NK-92 (cell line): ENCODE results near the gene SORBS1.

Experiments
- DNase-seq: peaks from one replicate; lab custom pipeline; 2025; ENCODE audit not compliant: unreplicated experiment; lab: John Stamatoyannopoulos, UW

SORBS1 gene

DNA sequence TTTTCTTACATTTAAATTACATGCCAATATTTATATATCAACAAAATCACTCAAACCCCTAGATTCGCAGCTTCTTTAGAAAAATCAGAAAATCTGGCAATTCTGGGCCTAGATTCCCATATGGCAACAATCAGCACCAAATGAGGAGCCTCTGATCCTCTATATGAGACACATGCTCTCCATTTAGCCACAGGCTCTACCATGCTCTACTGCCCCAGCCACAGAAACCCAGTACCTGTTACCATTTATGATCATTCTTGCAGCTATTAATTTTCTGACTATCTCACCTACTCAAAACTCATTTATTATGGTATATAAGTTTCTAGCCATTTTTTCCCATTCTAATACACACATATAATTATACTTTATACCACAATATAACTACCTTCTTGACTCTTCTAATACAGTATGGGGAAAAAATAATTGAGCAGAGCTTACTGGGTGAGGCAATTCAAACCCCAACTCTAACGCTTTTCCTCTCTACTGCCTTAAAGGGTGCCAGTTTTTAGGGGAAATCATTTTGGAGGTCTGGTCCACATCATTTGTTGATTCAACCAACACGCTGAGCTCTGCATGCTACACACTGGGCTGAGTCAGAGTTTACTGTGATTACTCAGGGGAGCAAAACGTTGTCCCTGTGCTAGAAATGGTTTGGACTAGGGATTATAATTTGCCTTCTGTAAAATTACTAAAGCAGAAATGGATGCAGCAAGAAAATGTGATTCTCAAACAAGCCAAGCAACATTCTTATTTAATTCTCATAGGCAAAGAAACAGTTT is 281.9 kb downstream of the SORBS1 start:
- no peak for DNase-seq

DNA sequence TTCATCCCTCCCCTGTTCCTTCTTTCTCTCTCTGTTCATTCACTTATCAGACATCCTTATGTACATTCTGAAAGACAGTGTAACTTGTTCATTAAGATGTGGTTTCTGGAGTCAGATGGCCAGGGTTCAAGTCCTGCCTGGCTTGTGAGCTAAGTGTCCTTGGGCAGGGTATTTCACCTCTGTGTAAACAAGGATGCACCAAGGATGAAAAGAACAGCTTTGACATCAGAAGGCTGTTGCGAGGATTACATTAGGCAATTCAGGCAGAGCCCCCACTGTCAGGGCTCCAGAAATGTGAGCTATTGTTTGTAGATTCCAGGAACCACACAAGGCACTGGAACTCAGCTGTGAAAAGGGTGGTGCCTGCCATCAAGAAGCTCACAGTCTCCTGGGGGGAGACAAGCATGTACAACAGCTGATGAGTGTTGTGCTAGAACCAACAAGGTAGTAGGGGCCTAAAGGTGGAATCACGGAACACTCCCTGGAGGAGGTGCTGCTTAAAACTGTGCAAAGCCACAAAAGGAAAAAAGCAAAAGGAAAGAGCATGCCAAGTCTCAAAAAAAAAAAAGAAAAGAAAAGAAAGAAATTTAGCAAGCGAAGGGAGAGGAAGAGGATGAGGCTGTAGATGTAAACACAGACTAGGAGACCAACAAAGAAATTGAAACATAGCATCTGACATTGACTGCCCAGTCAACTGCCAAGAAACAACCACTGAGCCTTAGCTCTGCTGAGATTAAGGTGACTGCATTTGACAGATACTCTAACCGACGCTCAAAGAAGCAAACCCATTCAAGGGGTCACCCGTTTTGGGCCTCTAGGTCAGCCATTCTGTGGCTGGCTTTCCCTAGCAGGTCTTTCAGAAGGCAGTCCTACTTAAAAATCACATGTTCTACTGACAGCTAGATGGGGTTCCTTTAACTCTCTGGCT is 282.8 kb downstream of the SORBS1 start:
- DNase-seq, result no peak

DNA sequence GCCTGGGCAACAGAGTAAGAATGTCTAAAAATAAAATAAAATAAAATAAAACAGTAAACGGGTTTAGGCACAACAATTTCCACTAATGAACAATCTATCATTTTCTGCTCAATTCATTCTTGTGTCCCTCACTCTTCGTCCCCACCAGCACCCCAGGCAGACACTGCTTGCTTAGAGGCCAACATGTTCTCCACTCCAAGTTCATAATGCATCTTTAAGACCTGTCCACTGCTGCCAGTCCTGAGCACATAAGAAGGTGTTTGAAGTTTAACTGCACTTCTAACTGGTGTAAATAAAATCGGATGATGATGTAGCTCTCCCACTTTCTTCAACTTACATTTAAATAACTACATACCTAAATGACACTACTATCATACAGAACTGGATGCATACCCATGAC is 283.6 kb downstream of the SORBS1 start:
- no peak for DNase-seq

DNA sequence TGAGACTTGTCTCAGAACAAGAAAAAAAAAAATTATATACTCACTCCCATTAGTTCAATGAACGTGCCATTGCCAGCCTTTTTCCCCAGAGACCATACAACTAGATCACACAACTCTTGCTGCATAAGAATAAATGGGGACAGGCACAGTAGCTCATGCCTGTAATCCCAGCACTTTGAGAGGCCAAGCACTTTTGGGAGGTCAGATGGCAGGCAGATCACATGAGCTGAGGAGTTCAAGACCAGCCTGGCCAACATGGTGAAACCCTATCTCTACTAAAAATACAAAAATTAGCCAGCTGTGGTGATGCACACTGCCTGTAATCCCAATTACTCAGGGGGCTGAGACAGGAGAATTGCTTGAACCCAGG is 284.0 kb downstream of the SORBS1 start:
- no peak for DNase-seq

DNA sequence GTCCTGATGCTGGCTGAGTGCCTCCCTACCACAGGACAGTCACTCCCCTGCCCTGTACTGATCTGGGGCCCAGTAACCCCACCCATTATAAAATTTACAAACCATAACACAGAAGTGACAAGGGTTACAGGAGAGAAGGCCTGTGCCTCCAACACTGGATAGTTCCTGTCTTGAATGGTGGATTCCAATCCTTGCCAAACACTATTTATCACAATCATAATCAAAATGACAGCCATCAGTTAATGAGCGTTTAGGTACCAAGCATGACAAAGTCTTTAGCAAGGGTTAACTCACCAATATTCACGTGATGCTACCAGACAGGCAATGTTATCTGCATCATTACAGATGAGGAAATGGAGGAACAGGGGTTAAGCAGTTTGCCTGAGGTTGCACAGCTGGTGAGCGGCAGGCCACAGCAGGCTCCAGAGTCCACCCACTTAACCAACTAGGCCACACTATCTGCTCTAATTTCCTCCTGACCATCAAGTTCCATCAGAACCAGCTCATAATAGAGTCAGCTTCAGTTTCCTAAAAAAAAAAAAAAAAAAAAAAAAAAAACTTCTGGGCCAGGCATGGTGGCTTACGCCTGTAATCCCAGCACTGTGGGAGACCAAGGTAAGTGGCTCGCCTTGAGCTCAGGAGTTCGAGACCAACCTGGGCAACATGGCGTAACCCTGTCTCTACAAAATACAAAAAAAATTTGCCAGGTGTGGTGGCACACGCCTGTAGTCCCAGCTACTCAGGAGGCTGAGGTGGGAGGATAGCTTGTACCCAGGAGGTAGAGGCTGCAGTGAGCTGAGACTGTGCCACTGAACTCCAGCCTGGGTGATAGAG is 284.6 kb downstream of the SORBS1 start:
- no peak for DNase-seq

DNA sequence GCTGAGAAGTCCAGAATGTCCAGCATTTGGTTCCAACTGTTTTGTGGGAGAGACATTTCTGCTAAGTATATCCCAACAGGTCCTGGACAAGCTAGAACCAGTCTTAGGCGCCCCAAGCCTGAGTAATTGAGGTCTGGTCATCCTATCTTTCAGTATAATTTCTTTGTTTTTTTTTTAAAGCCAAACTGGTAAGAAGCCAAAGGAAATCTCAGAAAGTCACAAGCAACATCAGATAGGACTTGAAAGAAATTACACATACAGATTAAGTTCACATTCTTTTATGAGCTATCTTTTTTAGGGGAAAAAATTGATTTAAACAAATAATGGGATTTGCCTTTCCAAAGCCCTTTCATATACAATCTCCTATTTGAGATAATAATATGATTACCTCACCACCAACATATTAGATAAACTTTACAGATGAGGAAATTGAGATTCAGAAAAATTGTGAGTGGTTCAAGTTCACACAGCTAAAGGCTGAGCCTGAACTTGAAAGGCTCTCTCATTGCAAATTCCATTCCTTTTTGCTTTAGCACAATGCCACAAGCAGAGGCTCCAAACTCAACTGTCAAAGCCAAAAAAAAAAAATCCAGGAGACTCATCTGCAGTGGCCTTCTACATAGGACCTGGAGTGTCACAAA is 285.3 kb downstream of the SORBS1 start:
- no peak for DNase-seq

DNA sequence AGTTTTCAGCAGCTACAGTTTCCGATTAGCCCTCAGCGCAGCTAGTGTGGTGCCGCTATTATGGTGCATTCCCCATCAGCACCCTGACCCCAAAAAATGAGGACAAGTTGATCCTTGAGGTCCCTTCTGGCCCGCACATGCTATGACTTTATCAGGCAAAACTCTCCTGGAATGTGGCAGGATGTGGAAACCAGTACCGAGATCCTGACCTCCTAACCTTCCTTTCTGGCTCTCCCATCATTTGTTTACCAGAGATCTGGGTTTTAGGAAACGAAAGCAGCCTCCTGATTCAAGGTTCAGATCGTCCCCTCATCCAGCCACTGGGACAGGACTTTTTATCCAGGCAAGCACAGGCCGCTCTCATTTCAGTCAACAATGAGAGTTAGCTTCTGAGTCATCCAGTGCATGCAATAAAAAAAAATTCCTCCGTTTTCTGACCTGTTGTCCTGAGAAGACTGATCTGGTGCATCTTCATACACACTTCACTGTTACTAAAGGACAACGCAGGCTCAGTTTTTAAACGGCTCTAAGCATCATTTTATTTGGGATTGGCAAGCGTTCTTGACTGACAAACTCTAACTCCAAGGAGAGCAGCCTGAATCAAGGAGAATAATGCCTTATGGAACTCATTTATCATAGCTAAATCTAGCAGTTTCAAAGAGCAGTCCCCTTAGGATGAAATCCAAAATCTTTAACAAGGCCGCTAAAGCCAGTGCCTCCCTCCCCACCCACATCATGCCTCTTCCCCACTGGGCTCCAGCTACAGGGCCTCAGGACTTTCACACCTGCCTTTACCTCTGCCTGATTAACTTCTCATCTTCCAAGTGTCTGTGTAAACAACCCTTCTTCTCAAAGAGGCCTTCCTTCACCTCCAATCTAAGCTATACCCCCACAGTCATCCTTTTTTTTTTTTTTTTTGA is 287.5 kb downstream of the SORBS1 start:
- DNase-seq, result no peak

DNA sequence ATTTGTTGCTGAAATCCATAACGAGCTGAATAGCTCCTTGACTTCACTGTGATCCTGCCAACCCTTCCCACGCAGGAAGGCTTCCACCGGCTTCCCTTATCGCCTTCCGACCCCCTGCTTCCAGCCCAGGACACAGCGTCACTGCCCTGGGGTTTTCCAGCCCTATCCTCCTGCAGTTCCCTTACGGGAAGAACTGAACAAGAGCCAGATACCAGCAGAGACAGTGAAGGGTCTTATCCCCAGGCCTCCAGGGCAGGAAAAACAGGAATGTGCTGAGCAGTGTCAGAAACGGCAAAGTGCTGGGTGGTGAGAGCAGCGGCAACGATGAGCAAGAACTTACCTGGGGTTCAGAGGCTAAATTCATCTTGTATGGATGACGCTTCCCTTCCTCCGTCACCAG is 292.7 kb downstream of the SORBS1 start:
- DNase-seq, result no peak

DNA sequence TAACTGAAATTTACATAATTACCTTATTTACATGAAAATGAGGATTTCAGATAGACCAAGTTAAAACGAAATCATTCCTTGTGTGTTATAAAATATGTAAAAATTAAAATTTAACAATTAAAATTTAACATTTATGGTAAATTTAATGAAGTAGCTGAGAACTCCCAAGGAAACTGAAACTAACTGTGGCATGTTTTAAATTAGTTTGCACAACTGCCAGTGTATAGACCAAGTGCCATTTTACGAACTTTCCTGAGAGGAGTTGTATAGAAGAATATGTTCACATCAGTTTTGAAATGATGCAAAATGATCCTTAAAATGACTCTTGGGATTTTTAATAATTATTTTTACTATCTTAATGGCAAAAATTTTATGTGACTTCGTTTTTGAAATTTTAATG is 293.9 kb downstream of the SORBS1 start:
- DNase-seq, result no peak

DNA sequence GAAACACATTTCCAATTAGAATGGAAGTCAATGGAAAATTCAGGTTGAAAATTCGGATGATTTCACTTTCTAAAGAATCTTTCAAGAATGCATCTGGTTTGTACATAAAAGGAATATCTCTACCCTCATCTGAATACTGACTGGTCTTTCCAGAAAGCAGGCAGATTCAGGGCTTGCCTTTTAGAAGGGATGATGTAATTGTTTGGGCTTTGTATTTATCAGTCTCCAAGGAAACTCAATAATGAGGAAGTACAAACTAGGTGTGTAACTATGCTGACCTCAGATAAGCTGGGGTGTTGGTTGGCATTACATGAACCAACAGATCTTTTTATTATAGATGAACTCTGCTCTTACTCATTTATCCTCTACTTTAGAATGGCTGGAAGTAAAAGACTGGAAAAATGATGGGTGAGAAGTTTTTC is 294.5 kb downstream of the SORBS1 start:
- no peak for DNase-seq

DNA sequence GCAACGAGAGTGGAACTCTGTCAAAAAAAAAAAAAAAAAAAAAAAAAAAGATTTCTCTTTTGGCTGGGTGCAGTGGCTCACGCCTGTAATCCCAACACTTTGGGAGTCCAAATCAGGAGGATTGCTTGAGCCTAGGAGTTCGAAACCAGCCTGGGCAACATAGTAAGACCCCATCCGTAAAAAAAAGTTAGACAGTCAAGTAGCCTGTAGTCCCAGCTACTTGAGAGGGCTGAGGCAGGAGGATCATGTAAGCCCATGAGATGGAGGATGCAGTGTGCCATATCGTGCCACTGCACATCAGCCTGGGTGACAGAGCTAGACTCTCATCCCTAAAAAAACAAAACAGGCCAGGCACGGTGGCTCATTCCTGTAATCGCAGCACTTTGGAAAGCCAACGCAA is 295.6 kb downstream of the SORBS1 start:
- DNase-seq, result no peak

DNA sequence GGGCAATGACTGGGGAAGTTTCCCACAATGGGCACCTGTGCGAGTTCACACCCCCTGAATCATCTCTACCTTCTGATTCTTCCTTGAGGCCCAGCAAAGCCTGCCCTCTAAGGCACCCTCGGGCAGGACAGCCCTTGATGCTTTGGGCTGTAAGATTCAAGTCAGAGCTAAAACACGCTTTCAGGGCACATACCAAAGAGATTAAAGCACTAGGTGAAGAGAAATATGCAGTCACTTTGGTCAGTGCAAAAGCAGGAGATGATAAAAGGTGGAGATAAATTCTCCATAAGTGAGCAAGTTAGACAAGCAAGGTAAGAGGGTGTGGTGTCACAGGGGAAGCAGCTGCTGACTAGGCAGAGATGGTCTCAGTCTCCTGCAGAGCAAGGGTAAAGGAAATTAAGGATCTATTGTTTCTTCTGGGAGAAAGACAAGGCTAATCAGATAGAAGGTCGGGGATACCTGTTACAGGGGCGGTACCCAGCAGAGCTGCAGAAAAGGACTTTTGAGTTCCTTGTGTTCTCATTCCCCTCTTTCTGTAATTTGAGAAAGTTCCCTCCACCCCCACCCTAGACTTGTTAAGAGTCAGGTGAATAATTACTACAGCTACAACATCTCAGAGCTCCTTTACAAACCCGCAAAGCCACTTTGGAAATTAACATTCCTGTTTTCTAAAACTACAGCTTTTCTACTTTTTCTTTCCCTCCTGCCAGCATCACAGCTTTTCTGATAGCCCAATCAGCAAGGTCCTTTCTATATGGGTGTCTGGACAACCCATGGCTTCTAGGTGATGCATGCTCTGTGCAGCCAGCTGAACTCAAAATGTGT is 296.7 kb downstream of the SORBS1 start:
- DNase-seq, result no peak

DNA sequence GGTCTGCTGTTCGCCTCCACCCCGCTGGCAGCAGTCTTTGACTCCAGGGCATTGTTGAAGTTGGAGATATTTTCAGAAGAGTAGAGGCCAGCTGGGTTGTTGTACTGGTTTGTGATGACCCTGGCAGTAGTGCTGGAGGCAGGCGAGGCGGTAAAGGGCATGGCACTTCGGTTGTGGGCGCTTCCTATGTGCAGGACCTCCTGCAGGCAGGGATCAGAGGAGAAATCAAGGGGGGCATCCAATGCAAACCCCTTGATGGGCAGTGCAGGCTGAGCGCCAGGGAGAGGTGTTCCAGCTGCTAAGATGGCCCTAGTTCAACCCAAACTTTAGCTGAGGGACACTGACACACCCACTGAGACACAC is 297.3 kb downstream of the SORBS1 start:
- DNase-seq, result no peak

DNA sequence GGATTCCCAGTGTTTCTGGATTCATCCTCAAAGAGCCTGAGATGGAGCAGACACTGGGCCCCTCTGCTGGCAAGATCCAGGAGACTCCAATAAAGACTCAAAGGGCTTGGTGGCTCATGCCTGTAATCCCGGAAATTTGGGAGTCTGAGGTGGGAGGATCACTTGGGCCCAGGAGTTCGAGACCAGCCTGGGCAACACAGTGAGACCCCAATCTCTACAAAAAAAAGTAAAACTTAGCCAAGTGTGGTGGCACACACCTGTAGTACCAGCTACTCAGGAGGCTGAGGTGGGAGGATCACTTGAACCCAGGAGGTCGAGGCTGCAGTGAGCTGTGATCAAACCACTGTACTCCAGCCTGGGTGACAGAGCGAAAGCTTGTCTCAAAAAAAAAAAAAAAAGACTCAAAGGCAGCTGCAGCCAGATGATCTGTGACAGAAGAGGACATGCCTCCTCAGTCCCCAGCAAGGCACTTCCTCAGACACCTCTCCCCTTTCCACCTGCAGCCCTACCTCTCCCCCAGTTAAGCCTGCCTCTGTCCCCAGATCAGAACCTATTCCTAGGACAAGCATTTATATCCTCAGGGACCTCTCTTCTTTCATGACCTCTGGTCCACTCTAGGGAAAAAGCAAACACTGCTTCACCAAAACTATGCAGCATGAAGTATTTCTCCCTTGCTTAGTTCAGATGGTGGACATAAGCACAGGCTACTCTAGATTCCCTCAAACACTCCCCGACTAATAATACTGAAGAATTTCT is 298.2 kb downstream of the SORBS1 start:
- no peak for DNase-seq

DNA sequence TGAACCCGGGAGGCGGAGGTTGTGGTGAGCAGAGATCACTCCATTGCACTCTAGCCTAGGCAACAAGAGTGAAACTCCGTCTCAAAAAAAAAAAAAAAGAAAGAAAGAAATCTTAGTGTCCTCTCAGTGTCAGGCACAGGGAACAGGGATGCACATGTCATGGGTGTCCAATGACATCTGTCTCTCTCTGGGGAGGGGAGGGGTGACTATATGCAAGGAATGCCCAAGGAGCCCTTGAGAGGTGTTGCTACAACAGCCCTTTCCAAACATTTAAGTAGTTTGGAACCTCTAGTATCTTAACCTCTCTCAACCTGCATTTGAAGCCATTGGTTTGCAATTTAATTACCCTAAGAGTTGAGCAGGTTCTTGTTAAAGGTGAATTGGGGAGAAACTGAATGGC is 299.2 kb downstream of the SORBS1 start:
- DNase-seq, result no peak
